Smooth muscle cell of the brain vasculature (primary cell): ENCODE results near the gene DEFB121.
"Not testable (repeated sequence)": the region's sequence is repeated elsewhere in the genome, so short reads cannot be mapped to it uniquely, and the experiment has no call there.

ENCODE experiments used
- DNase-seq: peaks from one replicate; pipeline ENCODE4 v3.0.0-alpha.2; 2012; ENCODE audit warnings: low read depth, low spot score

Gene DEFB121

GRCh38 chr20:31406115-31406514 lies at the start of gene DEFB121:
TSS of gene DEFB121 (minus strand) at chr20:31406215. CDS start at chr20:31406152, 63 bp downstream.
- no peak for DNase-seq

- DNase-seq: no peak
These were observed 48.3 kb upstream of the DEFB121 start for GRCh38 chr20:31454361-31454760.

- DNase-seq: no peak
These were observed 46.6 kb upstream of the DEFB121 start for GRCh38 chr20:31452575-31452974.

DNA sequence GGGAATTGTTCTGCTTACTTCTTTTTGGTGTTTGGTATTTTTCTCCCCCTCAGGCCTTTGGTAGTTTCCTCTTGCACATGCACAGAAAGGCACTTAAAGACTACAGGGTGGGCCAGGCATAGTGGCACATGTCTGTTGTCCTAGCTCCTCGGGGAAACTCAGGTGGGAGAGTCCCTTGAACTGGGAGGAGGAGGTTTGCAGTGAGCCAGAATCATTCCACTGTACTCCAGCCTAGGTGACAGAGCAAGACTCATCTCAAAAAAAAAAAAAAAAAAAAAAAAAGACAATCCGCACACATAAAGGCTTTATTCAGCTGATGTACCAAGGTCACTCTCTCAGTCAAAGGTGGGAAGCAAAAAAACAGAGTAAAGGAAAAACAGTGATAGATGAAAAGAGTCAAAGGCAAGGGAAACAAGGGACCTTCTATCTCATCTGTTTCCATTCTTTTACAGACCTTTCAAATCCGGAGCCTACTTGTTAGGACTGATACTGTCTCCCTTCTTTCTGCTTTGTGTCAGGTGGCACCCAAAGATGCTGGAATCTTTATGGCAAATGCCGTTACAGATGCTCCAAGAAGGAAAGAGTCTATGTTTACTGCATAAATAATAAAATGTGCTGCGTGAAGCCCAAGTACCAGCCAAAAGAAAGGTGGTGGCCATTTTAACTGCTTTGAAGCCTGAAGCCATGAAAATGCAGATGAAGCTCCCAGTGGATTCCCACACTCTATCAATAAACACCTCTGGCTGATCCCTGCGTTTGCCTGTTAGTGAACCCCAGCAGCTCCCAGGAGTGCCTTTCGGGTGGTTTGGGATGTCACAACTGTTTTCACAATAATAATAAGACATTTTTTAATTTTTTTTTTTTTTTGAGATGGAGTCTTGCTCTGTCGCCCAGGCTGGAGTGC lies 43.7 kb upstream of the DEFB121 start:
- no peak for DNase-seq

GRCh38 chr20:31446084-31446819 lies 40.2 kb upstream of the DEFB121 start:
- DNase-seq: no peak

GRCh38 chr20:31440012-31440659 lies 34.1 kb upstream of the DEFB121 start, which contains the start of gene DEFB123:
TSS of gene DEFB123 (plus strand) at chr20:31440632. CDS start at chr20:31440699, 67 bp downstream.
- no peak for DNase-seq

DNA sequence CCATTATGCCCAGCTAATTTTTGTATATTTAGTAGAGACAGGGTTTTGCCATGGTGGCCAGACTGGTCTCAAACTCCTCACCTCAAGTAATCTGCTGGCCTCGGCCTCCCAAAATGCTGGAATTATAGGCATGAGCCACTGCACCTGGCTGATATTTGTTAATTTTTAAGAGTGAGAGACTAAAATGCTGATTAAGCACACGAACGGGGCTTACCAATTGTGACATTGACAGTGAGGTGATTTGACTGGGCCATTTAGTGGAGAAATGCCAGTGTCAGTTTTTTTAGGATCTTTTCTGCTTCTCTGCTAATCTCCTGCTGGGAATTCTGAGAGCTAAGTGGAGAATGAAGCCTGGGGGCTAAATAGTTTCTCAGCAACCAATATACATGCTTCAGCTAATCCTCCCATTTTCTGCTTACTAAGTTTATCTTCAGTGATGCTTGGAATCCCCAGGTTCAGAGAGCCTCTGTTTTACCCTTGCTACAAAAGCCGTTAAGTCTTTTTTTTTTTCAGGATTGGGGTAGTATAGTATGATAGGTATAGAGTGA lies 24.6 kb upstream of the DEFB121 start:
- DNase-seq: no peak

GRCh38 chr20:31427576-31427975 lies 21.6 kb upstream of the DEFB121 start:
- not testable (repeated sequence) for DNase-seq

DNA sequence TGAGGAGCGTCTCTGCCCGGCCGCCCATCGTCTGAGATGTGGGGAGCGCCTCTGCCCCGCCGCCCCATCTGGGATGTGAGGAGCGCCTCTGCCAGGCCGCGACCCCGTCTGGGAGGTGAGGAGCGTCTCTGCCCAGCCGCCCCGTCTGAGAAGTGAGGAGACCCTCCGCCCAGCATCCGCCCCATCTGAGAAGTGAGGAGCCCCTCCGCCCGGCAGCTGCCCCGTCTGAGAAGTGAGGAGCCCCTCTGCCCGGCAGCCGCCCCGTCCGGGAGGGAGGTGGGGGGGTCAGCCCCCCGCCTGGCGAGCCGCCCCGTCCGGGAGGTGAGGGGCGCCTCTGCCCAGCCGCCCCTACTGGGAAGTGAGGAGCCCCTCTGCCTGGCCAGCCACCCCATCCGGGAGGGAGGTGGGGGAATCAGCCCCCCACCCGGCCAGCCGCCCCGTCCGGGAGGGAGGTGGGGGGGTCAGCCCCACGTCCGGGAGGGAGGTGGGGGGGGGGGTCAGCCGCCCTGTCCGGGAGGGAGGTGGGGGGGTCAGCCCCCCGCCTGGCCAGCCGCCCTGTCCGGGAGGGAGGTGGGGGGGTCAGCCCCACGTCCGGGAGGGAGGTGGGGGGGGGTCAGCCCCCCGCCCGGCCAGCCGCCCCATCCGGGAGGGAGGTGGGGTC lies 21.0 kb upstream of the DEFB121 start:
- not testable (repeated sequence) for DNase-seq

GRCh38 chr20:31425797-31426196 lies 19.8 kb upstream of the DEFB121 start:
- DNase-seq: no peak

GRCh38 chr20:31418307-31418706 lies 12.3 kb upstream of the DEFB121 start:
- no peak for DNase-seq

GRCh38 chr20:31415653-31416052 lies 9.6 kb upstream of the DEFB121 start:
- DNase-seq: no peak

DNA sequence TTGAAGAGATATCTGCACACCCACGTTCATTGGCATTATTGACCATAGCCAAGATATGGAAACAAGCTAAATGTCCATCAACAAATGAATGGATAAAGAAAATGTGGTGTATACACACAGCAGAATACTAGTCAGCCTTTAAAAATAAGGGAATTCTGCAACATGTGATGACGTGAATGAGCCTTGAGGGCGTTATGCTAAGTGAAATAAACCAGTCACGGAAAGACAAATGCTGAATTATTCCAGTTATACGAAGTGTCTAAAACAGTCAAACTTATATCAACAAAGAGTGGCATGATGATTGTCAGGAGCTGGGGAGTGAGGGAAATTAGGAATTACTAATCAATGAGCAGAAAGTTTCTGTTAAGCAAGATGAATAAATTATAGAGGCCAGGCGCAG lies 8.4 kb upstream of the DEFB121 start:
- DNase-seq: no peak

DNA sequence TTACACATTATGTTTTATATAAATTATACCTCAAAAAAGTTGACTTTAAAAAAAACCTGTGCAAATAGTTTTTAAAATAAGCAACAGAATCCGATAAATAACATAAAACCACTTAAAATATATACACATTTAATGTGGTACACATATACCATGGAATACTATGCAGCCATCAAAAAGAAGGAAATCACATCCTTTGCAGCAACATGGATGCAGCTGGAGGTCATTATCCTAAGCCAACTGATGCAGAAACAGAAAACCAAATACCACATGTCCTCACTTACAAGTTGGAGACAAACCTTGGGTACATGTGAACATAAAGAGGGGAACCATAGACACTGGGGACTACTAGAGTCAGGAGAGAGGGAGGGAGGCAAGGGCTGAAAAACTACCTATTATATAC lies 4.0 kb upstream of the DEFB121 start:
- no peak for DNase-seq

GRCh38 chr20:31403886-31404285 lies 2.1 kb downstream of the DEFB121 start:
- DNase-seq: no peak

GRCh38 chr20:31394900-31395299 lies 11.1 kb downstream of the DEFB121 start:
- no peak for DNase-seq

- DNase-seq: no peak
These were observed 13.2 kb downstream of the DEFB121 start for GRCh38 chr20:31392836-31393235.

DNA sequence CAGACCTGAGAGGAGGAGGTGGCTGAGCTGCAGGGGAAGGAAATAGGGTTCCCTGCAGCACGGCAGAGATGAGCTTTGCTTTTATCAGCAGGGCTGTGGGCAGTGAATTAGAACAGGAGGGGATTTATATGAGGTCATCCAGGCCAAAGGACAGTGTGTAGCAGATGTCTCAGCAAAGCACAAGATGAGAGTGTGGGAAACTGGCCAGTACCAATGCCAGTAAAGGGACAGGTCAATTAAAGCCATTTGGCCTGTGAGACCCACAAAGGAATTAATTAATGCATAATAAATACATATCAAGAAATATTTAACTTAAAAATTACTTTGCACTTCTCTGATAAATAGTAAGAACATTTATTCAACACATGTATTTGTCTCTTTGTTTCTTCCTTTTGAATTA lies 15.5 kb downstream of the DEFB121 start, which contains the start of gene DEFB119:
Gene DEFB119, minus strand, starts transcription at position 101 of the 400 bp plus-strand sequence. CDS start 107 bp downstream, outside the sequence.
- no peak for DNase-seq

GRCh38 chr20:31374346-31374745 lies 31.7 kb downstream of the DEFB121 start:
- no peak for DNase-seq

DNA sequence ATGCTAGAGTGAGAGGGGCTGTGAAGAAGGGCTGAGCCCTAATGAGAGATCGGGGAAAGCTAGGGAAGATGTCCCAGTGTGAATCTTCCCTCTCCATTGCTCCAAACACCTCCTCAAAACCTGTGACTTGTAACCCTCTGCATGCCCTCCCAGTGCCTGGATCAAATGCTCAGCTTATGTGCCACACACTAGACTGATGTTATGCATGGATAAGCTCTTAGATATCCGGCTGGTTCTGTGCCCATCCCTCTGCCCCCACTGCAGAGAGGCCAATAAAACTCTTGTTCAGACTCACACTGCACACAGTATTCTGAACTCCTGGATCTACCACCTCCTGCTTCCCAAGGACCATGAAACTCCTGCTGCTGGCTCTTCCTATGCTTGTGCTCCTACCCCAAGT lies 37.7 kb downstream of the DEFB121 start, which contains the start of gene DEFB118:
Gene DEFB118, plus strand, starts transcription at position 301 of the 400 bp plus-strand sequence. Its CDS starts 50 bp downstream, at position 351.
- no peak for DNase-seq

DNA sequence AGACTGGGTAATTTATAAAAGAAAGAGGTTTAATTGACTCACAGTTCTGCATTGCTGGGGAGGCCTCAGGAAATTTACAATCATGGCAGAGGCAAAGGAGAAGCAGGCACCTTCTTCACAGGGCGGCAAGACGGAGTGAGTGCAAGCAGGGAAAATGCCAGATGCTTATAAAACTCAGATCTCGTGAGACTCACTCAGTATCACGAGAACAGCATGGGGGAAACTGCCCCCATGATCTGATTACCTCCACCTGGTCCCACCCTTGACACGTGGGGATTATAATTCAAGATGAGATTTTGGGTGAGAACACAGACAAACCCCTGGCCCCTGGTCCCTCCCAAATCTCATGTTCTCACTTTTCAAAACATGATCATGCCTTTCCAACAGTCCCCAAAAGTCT lies 41.7 kb downstream of the DEFB121 start:
- DNase-seq: not testable (repeated sequence)
